ENCODE data around the gene UCP3. TPM values are rescaled to one million over a fixed set of nuclear protein-coding genes. Genes with fewer than 3 reads are reported as not detected.

Gene UCP3
- total and polyA plus RNA-seq, 4 donors: 0.07 to 1.3 (median 0.34) TPM

DNA sequence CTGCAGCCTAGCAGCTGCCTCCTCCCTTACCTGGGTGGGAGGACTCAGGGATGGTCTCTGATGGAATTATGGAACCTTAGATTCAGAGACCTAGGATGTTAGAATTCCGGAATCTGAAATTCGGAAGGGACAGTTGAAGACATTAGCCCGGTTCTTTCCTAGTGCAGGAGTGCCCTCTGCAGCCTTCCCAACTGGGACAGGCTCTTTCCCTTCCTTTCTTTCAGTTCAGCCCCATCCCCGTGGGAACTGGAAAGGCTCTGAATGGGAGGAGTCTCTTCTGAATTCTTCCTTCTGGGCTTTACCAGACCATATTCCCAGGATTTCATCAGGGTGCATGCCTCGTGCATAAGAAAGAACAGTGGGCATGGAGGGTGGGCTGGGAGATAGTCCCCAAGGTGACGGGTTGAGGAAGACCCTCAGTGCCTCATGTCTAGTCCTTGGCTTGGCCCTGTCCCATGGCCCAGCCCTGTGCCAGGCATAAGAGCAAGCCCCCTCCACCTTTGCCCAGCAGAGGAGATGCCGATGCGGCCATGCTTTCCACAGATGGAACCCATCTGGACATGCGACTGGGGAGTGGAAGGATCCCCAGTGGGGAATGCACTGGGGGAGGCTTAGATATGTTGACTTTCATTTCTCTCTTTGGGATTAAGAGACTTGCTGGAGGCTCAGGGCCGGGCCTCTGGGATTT, 43.7 kb downstream of the UCP3 start:
- DNase-seq (ENCODE audit: low spot score): no peak
- 74% methylated on average over 10 of the region's 10 CpGs for WGBS
- no peaks in the 10 kb centered on the region for H3K27me3 ChIP-seq (ENCODE audit: control insufficient read depth in 4 of 4, insufficient read depth in 4 of 4, low read length in 3 of 4)
- H3K4me1 ChIP-seq (ENCODE audit: control insufficient read depth in 4 of 4, insufficient read depth in 4 of 4, low read length in 3 of 4): peaks cover 0 to 6% (median 1%) of the 10 kb centered on the region in 4 donors
- H3K9me3 ChIP-seq (ENCODE audit: control insufficient read depth in 4 of 4, low read length in 3 of 4): no peaks in the 10 kb centered on the region
- H3K27ac ChIP-seq (ENCODE audit: low read depth in 1 of 2, low read length in 2 of 2): no peak overlapping the region
- no peaks in the 10 kb centered on the region for H3K36me3 ChIP-seq (ENCODE audit: control insufficient read depth in 4 of 4, insufficient read depth in 3 of 4, low read depth in 1 of 4, low read length in 3 of 4)
- no peak overlapping the region for H3K4me3 ChIP-seq (ENCODE audit: low read depth in 1 of 3, low read length in 3 of 3)
- no peak for TF ChIP-seq YY1 (IDR thresholded peaks at IDR 0.05)
- no peak for TF ChIP-seq GABPA (IDR thresholded peaks at IDR 0.05 in 1 of 2, conservative IDR thresholded peaks at IDR 0.05 in 1 of 2)
- no peak for TF ChIP-seq JUND (IDR thresholded peaks at IDR 0.05)
- TF ChIP-seq RXRA (IDR thresholded peaks at IDR 0.05): no peak
- no peak for TF ChIP-seq TAF1 (conservative IDR thresholded peaks at IDR 0.05)
- no peak for TF ChIP-seq FOXA1 (IDR thresholded peaks at IDR 0.05)
- TF ChIP-seq SP1 (IDR thresholded peaks at IDR 0.05): no peak
- no peak for TF ChIP-seq HNF4A (conservative IDR thresholded peaks at IDR 0.05)
- TF ChIP-seq NR2F2 (IDR thresholded peaks at IDR 0.05): no peak
- TF ChIP-seq, protein P1, sequence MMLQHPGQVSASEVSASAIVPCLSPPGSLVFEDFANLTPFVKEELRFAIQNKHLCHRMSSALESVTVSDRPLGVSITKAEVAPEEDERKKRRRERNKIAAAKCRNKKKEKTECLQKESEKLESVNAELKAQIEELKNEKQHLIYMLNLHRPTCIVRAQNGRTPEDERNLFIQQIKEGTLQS (IDR thresholded peaks at IDR 0.05): no peak
- TF ChIP-seq, protein P2, sequence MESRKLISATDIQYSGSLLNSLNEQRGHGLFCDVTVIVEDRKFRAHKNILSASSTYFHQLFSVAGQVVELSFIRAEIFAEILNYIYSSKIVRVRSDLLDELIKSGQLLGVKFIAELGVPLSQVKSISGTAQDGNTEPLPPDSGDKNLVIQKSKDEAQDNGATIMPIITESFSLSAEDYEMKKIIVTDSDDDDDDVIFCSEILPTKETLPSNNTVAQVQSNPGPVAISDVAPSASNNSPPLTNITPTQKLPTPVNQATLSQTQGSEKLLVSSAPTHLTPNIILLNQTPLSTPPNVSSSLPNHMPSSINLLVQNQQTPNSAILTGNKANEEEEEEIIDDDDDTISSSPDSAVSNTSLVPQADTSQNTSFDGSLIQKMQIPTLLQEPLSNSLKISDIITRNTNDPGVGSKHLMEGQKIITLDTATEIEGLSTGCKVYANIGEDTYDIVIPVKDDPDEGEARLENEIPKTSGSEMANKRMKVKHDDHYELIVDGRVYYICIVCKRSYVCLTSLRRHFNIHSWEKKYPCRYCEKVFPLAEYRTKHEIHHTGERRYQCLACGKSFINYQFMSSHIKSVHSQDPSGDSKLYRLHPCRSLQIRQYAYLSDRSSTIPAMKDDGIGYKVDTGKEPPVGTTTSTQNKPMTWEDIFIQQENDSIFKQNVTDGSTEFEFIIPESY (IDR thresholded peaks at IDR 0.05): no peak
- TF ChIP-seq, protein P3, sequence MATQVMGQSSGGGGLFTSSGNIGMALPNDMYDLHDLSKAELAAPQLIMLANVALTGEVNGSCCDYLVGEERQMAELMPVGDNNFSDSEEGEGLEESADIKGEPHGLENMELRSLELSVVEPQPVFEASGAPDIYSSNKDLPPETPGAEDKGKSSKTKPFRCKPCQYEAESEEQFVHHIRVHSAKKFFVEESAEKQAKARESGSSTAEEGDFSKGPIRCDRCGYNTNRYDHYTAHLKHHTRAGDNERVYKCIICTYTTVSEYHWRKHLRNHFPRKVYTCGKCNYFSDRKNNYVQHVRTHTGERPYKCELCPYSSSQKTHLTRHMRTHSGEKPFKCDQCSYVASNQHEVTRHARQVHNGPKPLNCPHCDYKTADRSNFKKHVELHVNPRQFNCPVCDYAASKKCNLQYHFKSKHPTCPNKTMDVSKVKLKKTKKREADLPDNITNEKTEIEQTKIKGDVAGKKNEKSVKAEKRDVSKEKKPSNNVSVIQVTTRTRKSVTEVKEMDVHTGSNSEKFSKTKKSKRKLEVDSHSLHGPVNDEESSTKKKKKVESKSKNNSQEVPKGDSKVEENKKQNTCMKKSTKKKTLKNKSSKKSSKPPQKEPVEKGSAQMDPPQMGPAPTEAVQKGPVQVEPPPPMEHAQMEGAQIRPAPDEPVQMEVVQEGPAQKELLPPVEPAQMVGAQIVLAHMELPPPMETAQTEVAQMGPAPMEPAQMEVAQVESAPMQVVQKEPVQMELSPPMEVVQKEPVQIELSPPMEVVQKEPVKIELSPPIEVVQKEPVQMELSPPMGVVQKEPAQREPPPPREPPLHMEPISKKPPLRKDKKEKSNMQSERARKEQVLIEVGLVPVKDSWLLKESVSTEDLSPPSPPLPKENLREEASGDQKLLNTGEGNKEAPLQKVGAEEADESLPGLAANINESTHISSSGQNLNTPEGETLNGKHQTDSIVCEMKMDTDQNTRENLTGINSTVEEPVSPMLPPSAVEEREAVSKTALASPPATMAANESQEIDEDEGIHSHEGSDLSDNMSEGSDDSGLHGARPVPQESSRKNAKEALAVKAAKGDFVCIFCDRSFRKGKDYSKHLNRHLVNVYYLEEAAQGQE (IDR thresholded peaks at IDR 0.05): no peak
- TF ChIP-seq, protein P4, sequence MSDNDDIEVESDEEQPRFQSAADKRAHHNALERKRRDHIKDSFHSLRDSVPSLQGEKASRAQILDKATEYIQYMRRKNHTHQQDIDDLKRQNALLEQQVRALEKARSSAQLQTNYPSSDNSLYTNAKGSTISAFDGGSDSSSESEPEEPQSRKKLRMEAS (IDR thresholded peaks at IDR 0.05): no peak
- TF ChIP-seq HNF4G (IDR thresholded peaks at IDR 0.05): no peak
- TF ChIP-seq EGR1 (IDR thresholded peaks at IDR 0.05; ENCODE audit: low read depth in 2 of 2): no peak
- TF ChIP-seq FOXA2 (IDR thresholded peaks at IDR 0.05): no peak
- TF ChIP-seq, protein P5, sequence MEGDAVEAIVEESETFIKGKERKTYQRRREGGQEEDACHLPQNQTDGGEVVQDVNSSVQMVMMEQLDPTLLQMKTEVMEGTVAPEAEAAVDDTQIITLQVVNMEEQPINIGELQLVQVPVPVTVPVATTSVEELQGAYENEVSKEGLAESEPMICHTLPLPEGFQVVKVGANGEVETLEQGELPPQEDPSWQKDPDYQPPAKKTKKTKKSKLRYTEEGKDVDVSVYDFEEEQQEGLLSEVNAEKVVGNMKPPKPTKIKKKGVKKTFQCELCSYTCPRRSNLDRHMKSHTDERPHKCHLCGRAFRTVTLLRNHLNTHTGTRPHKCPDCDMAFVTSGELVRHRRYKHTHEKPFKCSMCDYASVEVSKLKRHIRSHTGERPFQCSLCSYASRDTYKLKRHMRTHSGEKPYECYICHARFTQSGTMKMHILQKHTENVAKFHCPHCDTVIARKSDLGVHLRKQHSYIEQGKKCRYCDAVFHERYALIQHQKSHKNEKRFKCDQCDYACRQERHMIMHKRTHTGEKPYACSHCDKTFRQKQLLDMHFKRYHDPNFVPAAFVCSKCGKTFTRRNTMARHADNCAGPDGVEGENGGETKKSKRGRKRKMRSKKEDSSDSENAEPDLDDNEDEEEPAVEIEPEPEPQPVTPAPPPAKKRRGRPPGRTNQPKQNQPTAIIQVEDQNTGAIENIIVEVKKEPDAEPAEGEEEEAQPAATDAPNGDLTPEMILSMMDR (IDR thresholded peaks at IDR 0.05; ENCODE audit: low read depth, low read length, missing input control): no peak
- TF ChIP-seq RAD21 (IDR thresholded peaks at IDR 0.05): no peak
- no peak overlapping the region for H3K9ac ChIP-seq (ENCODE audit: low read depth in 1 of 2, low read length in 2 of 2)
